Endothelial cell of umbilical vein (primary cell): ENCODE results near the gene TP53TG5. TPM values are rescaled to one million over a fixed set of nuclear protein-coding genes. Genes with fewer than 3 reads are reported as not detected.

Source experiments
- BruUV-seq: library from RNA; stranded (reverse); fragments of 400-500 nt; replicated peaks from 2 replicates; lab custom pipeline; 2021; lab: Mats Ljungman, UMichigan
- CTCF ChIA-PET: fragments of 300-600, 350-600 bp; sonication (Branson Sonifier 250); formaldehyde crosslinking; loops from one replicate; lab custom pipeline; 2021; ENCODE audit warnings: antibody characterized with exemption, inconsistent platforms; lab: Charles Lee
- POLR2A ChIA-PET: fragments of 300-600, 350-600 bp; sonication (Branson Sonifier 250); formaldehyde crosslinking; loops from one replicate; lab custom pipeline; 2021; ENCODE audit warnings: antibody characterized with exemption, inconsistent platforms; lab: Charles Lee
- DNase-seq: peaks from one replicate; pipeline ENCODE4 v3.0.0-alpha.2; 2011; ENCODE audit warnings: low read depth, low spot score
- FAIRE-seq: peaks from 2 replicates; lab custom pipeline; 2011; peaks lifted over from hg19 to GRCh38; lab: Jason Lieb, UNC
- H2AFZ ChIP-seq: 2 replicates; pipeline ENCODE4 v1.6.0; 2012; ENCODE audit warnings: low read depth, low read length, control low read depth, inconsistent platforms
- H3K27ac ChIP-seq: 2 replicates; pipeline ENCODE4 v1.5.1; 2011; ENCODE audit warnings: low read depth, mild to moderate bottlenecking, control low read depth, low read length, moderate library complexity; ENCODE audit not compliant: insufficient read depth
- H3K27me3 ChIP-seq, 2 experiments: 2 replicates each; pipeline versions ENCODE4 v1.6.0 to v1.6.1; 2011; ENCODE audit warnings: low read length in 2 of 2, mixed read lengths in 1 of 2; ENCODE audit not compliant: control insufficient read depth in 2 of 2, insufficient read depth in 2 of 2
- H3K36me3 ChIP-seq, 2 experiments: 2 replicates in 1 of 2; 3 replicates in 1 of 2; pipeline ENCODE4 v1.5.1; 2011; ENCODE audit warnings: low read length in 2 of 2, mild to moderate bottlenecking in 1 of 2, moderate library complexity in 1 of 2; ENCODE audit not compliant: control insufficient read depth in 2 of 2, insufficient read depth in 2 of 2; ENCODE audit errors: extremely low read depth in 1 of 2
- H3K4me1 ChIP-seq: 3 replicates; pipeline ENCODE4 v1.5.1; 2011; ENCODE audit warnings: mild to moderate bottlenecking, low read length; ENCODE audit not compliant: control insufficient read depth, insufficient read depth; ENCODE audit errors: extremely low read depth
- H3K4me2 ChIP-seq: 2 replicates; pipeline ENCODE4 v1.6.1; 2011; ENCODE audit warnings: low read length, control low read depth, mixed read lengths; ENCODE audit not compliant: insufficient read depth
- H3K4me3 ChIP-seq, 3 experiments: fragments of 200-600 bp in 1 of 3; sonication (generic), shearing (Covaris generic) in 1 of 3; replicated peaks in 1 of 3; 2 replicates each; pipeline ENCODE4 v1.5.1; 2011 to 2016; ENCODE audit warnings: control low read depth in 3 of 3, low read length in 3 of 3, mild to moderate bottlenecking in 2 of 3, inconsistent platforms in 1 of 3, low read depth in 1 of 3, moderate library complexity in 1 of 3; ENCODE audit not compliant: insufficient read depth in 1 of 3
- H3K79me2 ChIP-seq: 2 replicates; pipeline ENCODE4 v1.6.0; 2012; ENCODE audit warnings: low read length, inconsistent platforms; ENCODE audit not compliant: control insufficient read depth, insufficient read depth
- H3K9ac ChIP-seq: replicated peaks from 2 replicates; pipeline ENCODE3; 2011; ENCODE audit warnings: low read length, control low read depth; ENCODE audit not compliant: insufficient read depth; ENCODE audit errors: extremely low read depth
- H3K9me1 ChIP-seq: replicated peaks from 3 replicates; pipeline ENCODE4 v1.6.0; 2011; ENCODE audit warnings: mild to moderate bottlenecking, low read length; ENCODE audit not compliant: control insufficient read depth, insufficient read depth; ENCODE audit errors: extremely low read depth
- H3K9me3 ChIP-seq: replicated peaks from 2 replicates; pipeline ENCODE4 v1.5.1; 2012; ENCODE audit warnings: low read length, inconsistent platforms; ENCODE audit not compliant: control insufficient read depth, insufficient read depth
- H4K20me1 ChIP-seq: replicated peaks from 2 replicates; pipeline ENCODE3; 2011; ENCODE audit warnings: mild to moderate bottlenecking, low read length; ENCODE audit not compliant: control insufficient read depth, insufficient read depth; ENCODE audit errors: extremely low read depth
- CTCF ChIP-seq, 2 donors: IDR thresholded peaks; 1 replicate in 1 of 2; 2 replicates in 1 of 2; pipeline ENCODE4 v1.5.1; 2011; ENCODE audit warnings: low read length in 2 of 2, mild to moderate bottlenecking in 2 of 2, moderate library complexity in 2 of 2, control low read depth in 1 of 2, inconsistent platforms in 1 of 2, low read depth in 1 of 2; ENCODE audit not compliant: insufficient read depth in 1 of 2; ENCODE audit errors: extremely low read depth in 1 of 2
- EZH2 ChIP-seq: IDR thresholded peaks from 2 replicates; pipeline ENCODE4 v1.6.1; 2012; ENCODE audit warnings: borderline replicate concordance, low read depth, mild to moderate bottlenecking, moderate library complexity, low read length, inconsistent platforms; ENCODE audit not compliant: severe bottlenecking
- FOS ChIP-seq: IDR thresholded peaks from 2 replicates; pipeline ENCODE4 v1.6.1; 2011; ENCODE audit warnings: mild to moderate bottlenecking, low read length, moderate library complexity, borderline replicate concordance; ENCODE audit not compliant: insufficient read depth
- GATA2 ChIP-seq: IDR thresholded peaks from 2 replicates; pipeline ENCODE4 v1.7.0; 2011; ENCODE audit warnings: low read depth, mild to moderate bottlenecking, moderate library complexity, mixed read lengths, low read length; ENCODE audit not compliant: insufficient read length, insufficient read depth
- JUN ChIP-seq: IDR thresholded peaks from 2 replicates; pipeline ENCODE4 v1.6.1; 2011; ENCODE audit warnings: borderline replicate concordance, low read depth; ENCODE audit not compliant: insufficient read length, insufficient read depth
- MAX ChIP-seq: IDR thresholded peaks from 2 replicates; pipeline ENCODE4 v1.6.1; 2011; ENCODE audit not compliant: insufficient read depth, insufficient read length
- MYC ChIP-seq: IDR thresholded peaks from one replicate; pipeline ENCODE4 v1.6.1; 2011; ENCODE audit warnings: mild to moderate bottlenecking, low read depth, low read length
- POLR2A ChIP-seq: IDR thresholded peaks from 2 replicates; pipeline ENCODE4 v1.6.1; 2012; ENCODE audit warnings: low read depth, mild to moderate bottlenecking, control low read depth, low read length
- POLR2AphosphoS5 ChIP-seq: IDR thresholded peaks from 2 replicates; pipeline ENCODE4 v1.6.1; 2012; ENCODE audit warnings: low read depth, mild to moderate bottlenecking, control low read depth, low read length, moderate library complexity; ENCODE audit not compliant: insufficient read depth
- dilution Hi-C: fragments of 300-500 bp; cut with MboI; formaldehyde crosslinking; loops from one replicate; pipeline ENCODE4 v1.15.0; 2019; ENCODE audit warnings: low sequenced_read_pairs; ENCODE audit not compliant: extremely low pct_ligation_motif_present
- intact Hi-C: fragments of 100-400 bp; cut with micrococcal nuclease; formaldehyde crosslinking; loops from one replicate; pipeline ENCODE4 v1.10.0; 2022
- polyA plus RNA-seq, 4 experiments: library from polyadenylated mRNA; depleted of rRNA in 3 of 4; stranded (reverse) in 3 of 4; unstranded in 1 of 4; fragments of >200 nt; gene quantifications; 2 replicates each; pipeline versions ENCODE4 v1.2.1 to v1.2.3, GENCODE V29; 2011 to 2012; ENCODE audit warnings: missing spikeins in 1 of 4
- total RNA-seq: library from RNA; stranded (reverse); gene quantifications from 2 replicates; pipeline ENCODE4 v1.2.3, GENCODE V29; 2021

TP53TG5 gene
- total and polyA plus RNA-seq, 2 donors (not counting 3 experiments of a cell fraction or from before 2014, with no cell fraction given): not detected

DNA sequence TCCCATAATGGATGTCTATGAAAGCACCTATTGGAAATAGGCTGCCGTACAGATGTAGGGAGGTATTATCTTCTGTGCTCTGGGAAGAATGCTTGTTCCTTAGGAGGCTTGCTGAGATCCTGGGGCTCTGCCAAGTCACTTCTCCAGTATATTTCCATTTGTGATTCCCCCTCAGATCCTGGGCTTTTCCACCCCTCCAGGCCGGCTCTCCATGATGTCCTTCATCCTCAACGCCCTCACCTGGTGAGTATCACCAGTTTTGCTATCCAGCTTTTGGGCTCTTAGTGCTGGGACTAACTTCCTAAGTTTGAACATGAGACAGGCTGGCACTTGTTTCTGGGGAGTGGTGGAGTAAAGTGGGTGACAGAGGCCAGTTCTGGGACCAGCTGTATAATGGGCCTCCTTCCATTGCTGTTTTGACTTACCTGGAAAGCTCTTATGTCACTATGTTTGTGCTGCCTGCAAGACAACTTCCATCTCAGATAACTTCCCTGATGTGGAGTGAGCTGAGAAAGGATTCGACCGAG lies 12.6 kb downstream of the TP53TG5 start:
- no peak overlapping the region for H3K27ac ChIP-seq
- H3K36me3 ChIP-seq: peaks cover 0 to 11% of the 10 kb centered on the region in 2 experiments
- no peak for FAIRE-seq
- dilution Hi-C loops: no loop called here
- CTCF ChIA-PET: interaction anchor here (1.9 to 8.3 kb wide), 2 partner anchors 9 to 71 kb away, joined by 10 to 111 read pairs; no protein-coding TSS in a partner anchor
- POLR2A ChIA-PET: no interaction called here
- peaks cover 12% of the 10 kb centered on the region for H3K79me2 ChIP-seq
- H3K9ac ChIP-seq: no peak overlapping the region
- no peak for DNase-seq
- H3K9me3 ChIP-seq: no peaks in the 10 kb centered on the region
- H3K4me3 ChIP-seq: no peak overlapping the region
- BruUV-seq: no TSS peak
- H3K4me2 ChIP-seq: no peak overlapping the region
- peaks cover 10% of the 10 kb centered on the region for H3K4me1 ChIP-seq
- H4K20me1 ChIP-seq: no peaks in the 10 kb centered on the region
- TF ChIP-seq GATA2 (no peak), CTCF (IDR thresholded peaks at IDR 0.05; ENCODE audit: extremely low read depth in 1 of 2, insufficient read depth in 1 of 2, low read depth in 1 of 2, low read length in 2 of 2) (no peak), JUN (no peak), POLR2A (no peak), MYC (no peak), EZH2 (no peak), POLR2AphosphoS5 (no peak), MAX (no peak), FOS (no peak)
- H3K9me1 ChIP-seq: no peaks in the 10 kb centered on the region
- intact Hi-C loops: no loop called here
- H3K27me3 ChIP-seq: no peaks in the 10 kb centered on the region
- no peak overlapping the region for H2AFZ ChIP-seq
